Activated naive CD8-positive, alpha-beta T cell treated with anti-CD3 and anti-CD28 coated beads, Interleukin-2, amount 50 U/mL, for 24 hours (primary cell): ENCODE data around the gene MAP1B.

Experiments used
- ATAC-seq: fragments of 150-1000 bp; cut with Tn5 transposase; one replicate; pipeline ENCODE4 v1.10.0; 2021
- DNase-seq: peaks from one replicate; pipeline ENCODE4 v3.0.0; 2021
- H3K27ac Mint-ChIP-seq: one replicate; pipeline ENCODE4 v1.8.0; 2021; ENCODE audit warnings: mild to moderate bottlenecking, mixed read lengths
- H3K27me3 Mint-ChIP-seq: one replicate; pipeline ENCODE4 v1.8.0; 2021; ENCODE audit warnings: mixed read lengths
- H3K36me3 Mint-ChIP-seq: one replicate; pipeline ENCODE4 v1.8.0; 2021; ENCODE audit warnings: low read depth, mixed read lengths
- H3K4me1 Mint-ChIP-seq: one replicate; pipeline ENCODE4 v1.8.0; 2021; ENCODE audit warnings: mixed read lengths
- H3K4me3 Mint-ChIP-seq: one replicate; pipeline ENCODE4 v1.8.0; 2021; ENCODE audit warnings: mild to moderate bottlenecking, moderate library complexity, mixed read lengths
- H3K9me3 Mint-ChIP-seq: one replicate; pipeline ENCODE4 v1.8.0; 2021; ENCODE audit warnings: mixed read lengths

MAP1B gene

DNA sequence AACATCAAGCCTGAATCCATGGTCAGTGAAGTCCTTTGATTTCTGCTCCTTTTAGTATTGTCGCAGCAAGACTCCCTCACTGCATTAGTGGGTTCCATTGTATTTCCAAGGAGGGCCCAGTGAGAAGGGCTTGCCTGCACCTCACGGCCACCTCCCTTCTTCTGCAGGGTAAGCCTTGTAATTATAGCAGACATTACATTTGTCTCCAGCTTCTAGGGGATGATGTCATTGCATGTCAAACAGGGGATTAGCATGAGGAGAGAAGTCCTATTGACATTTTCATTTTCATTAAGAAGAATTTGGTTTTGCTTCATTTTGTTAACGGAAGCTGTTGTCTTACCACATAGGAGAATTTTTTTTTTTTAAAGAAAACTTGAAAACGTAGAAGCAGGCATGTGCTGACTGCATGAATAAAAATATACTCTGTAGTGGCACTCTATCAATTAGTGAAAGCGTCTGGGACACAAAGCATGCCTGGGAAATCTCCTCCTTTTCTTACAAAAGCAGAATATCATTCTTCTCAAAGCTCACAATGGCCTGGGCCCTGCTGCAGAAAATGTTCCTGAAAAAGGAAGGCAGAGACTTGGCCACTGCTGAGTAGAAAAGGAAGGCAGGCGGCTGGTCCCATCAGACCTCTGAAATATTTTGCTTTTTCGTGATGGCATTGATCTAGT, 27.1 kb downstream of the MAP1B start:
- Mint-ChIP-seq H3K9me3 (no peaks in the 10 kb centered on the region), H3K27ac (no peak overlapping the region), H3K4me3 (no peak overlapping the region), H3K4me1 (peaks cover 27% of the 10 kb centered on the region), H3K27me3 (peaks cover 54% of the 10 kb centered on the region), H3K36me3 (peaks cover 2% of the 10 kb centered on the region)
- ATAC-seq (no peak), DNase-seq (no peak)

GRCh38 chr5:72137826-72138409, 30.6 kb downstream of the MAP1B start:
- no peak for ATAC-seq
- H3K27me3 Mint-ChIP-seq, result peaks cover 65% of the 10 kb centered on the region

GRCh38 chr5:72138943-72139521, 31.8 kb downstream of the MAP1B start:
- H3K4me3 Mint-ChIP-seq, result peak overlapping the region; percentile 62
- peaks cover 33% of the 10 kb centered on the region for H3K4me1 Mint-ChIP-seq
- ATAC-seq, result peak; percentile 100
- peak; percentile 12 for DNase-seq
- H3K27me3 Mint-ChIP-seq, result peaks cover 61% of the 10 kb centered on the region
- H3K27ac Mint-ChIP-seq, result peak overlapping the region; percentile 87
- H3K36me3 Mint-ChIP-seq, result peaks cover 2% of the 10 kb centered on the region
- no peaks in the 10 kb centered on the region for H3K9me3 Mint-ChIP-seq

More at GRCh38 chr5:72137826-72138409, 30.6 kb downstream of the MAP1B start:
- Mint-ChIP-seq H3K9me3 (no peaks in the 10 kb centered on the region), H3K36me3 (peaks cover 2% of the 10 kb centered on the region), H3K4me3 (no peak overlapping the region), H3K4me1 (peaks cover 38% of the 10 kb centered on the region), H3K27ac (no peak overlapping the region)
- DNase-seq, result no peak

- Mint-ChIP-seq H3K27me3 (peaks cover 58% of the 10 kb centered on the region), H3K27ac (no peak overlapping the region)
- ATAC-seq, result no peak
Observed at GRCh38 chr5:72140711-72141110, 33.4 kb downstream of the MAP1B start.

DNA sequence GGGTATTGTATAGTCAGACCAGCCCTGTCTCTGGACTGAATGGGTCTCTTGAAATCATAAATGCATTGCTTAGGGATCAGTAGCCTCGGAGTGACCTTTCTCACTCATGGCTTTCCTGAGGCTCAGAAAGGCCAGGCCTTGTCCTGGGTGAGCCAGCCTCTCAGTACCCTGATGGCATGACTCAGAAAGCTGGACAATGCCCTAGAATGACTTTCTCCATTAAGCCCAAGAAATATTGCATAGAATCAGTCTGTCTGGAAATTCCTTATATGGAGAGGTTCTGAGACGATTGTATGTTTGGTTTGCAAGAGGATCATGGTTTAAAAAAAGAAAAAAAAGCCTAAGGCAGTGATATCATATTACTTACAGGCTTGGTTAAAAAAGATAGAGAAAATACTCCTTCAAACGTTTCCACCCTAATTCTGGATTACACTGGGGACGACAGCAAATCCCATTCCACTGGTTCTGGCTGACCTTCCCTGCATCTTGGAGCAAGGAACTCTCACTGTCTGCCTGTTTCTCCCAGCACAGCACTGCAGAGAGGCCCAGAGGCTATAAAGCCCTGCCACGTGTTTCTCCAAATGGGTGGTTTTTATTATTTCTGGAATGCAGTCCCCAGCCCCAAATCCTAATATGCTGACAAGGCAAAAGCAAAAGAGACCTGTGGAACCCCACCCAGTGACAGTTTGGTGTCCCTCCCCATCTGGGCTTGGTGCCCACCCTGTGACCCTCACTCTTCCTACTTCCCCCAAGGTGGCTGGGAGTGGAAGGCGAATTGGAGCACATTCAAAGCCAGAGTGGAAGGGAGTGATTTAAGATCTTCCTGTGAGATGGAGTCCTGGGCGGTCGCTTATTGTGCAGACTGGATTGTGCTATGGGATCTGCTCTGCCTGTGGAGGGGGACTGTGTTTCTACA, 34.4 kb downstream of the MAP1B start:
- H3K4me3 Mint-ChIP-seq, result no peak overlapping the region
- peaks cover 31% of the 10 kb centered on the region for H3K4me1 Mint-ChIP-seq
- no peaks in the 10 kb centered on the region for H3K9me3 Mint-ChIP-seq
- ATAC-seq, result no peak
- H3K36me3 Mint-ChIP-seq, result peaks cover 2% of the 10 kb centered on the region
- no peak overlapping the region for H3K27ac Mint-ChIP-seq
- peaks cover 49% of the 10 kb centered on the region for H3K27me3 Mint-ChIP-seq
- DNase-seq, result no peak

More at GRCh38 chr5:72140711-72141110, 33.4 kb downstream of the MAP1B start:
- no peak overlapping the region for H3K4me3 Mint-ChIP-seq
- peaks cover 31% of the 10 kb centered on the region for H3K4me1 Mint-ChIP-seq
- no peaks in the 10 kb centered on the region for H3K9me3 Mint-ChIP-seq
- DNase-seq, result no peak
- H3K36me3 Mint-ChIP-seq, result peaks cover 2% of the 10 kb centered on the region

- H3K27ac Mint-ChIP-seq, result no peak overlapping the region
- H3K4me1 Mint-ChIP-seq, result peaks cover 7% of the 10 kb centered on the region
- ATAC-seq (no peak), DNase-seq (no peak)
- H3K4me3 Mint-ChIP-seq, result no peak overlapping the region
- no peaks in the 10 kb centered on the region for H3K9me3 Mint-ChIP-seq
- peaks cover 43% of the 10 kb centered on the region for H3K27me3 Mint-ChIP-seq
- H3K36me3 Mint-ChIP-seq, result no peaks in the 10 kb centered on the region
Observed at GRCh38 chr5:72144762-72145161, 37.5 kb downstream of the MAP1B start.

- H3K4me1 Mint-ChIP-seq, result peaks cover 6% of the 10 kb centered on the region
- no peak overlapping the region for H3K4me3 Mint-ChIP-seq
- ATAC-seq (no peak), DNase-seq (no peak)
- H3K9me3 Mint-ChIP-seq, result no peaks in the 10 kb centered on the region
- H3K27me3 Mint-ChIP-seq, result peaks cover 41% of the 10 kb centered on the region
- H3K27ac Mint-ChIP-seq, result no peak overlapping the region
- H3K36me3 Mint-ChIP-seq, result no peaks in the 10 kb centered on the region
Observed at GRCh38 chr5:72145348-72145747, 38.1 kb downstream of the MAP1B start.

- no peak overlapping the region for H3K4me3 Mint-ChIP-seq
- no peaks in the 10 kb centered on the region for H3K9me3 Mint-ChIP-seq
- peaks cover under 1% of the 10 kb centered on the region for H3K4me1 Mint-ChIP-seq
- H3K27me3 Mint-ChIP-seq, result peaks cover 34% of the 10 kb centered on the region
- ATAC-seq, result no peak
- H3K27ac Mint-ChIP-seq, result no peak overlapping the region
- DNase-seq, result no peak
- no peaks in the 10 kb centered on the region for H3K36me3 Mint-ChIP-seq
Observed at GRCh38 chr5:72146056-72146455, 38.8 kb downstream of the MAP1B start.

DNA sequence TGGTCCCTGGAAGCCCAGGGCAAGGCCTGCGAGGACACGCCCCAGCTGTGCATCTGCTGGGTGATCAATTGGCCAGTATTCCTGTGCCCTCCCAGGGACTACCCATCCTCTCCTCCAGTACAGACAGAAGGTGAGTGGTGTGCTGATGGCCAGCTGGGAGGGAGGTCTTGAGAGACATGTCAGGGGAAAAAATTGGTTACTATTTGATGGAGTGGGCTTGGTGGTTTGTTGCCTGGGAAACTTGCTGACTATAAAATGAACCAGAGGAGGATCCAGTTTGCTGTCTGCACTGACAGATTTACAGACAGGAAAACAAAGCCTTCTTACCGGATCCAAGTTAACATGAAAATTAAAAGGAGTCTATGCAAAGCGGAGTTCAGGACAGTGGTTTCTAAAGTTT, 40.3 kb downstream of the MAP1B start:
- Mint-ChIP-seq H3K36me3 (no peaks in the 10 kb centered on the region), H3K4me3 (no peak overlapping the region), H3K9me3 (no peaks in the 10 kb centered on the region), H3K27ac (no peak overlapping the region), H3K27me3 (peaks cover 25% of the 10 kb centered on the region), H3K4me1 (no peaks in the 10 kb centered on the region)
- no peak for ATAC-seq
- no peak for DNase-seq

DNA sequence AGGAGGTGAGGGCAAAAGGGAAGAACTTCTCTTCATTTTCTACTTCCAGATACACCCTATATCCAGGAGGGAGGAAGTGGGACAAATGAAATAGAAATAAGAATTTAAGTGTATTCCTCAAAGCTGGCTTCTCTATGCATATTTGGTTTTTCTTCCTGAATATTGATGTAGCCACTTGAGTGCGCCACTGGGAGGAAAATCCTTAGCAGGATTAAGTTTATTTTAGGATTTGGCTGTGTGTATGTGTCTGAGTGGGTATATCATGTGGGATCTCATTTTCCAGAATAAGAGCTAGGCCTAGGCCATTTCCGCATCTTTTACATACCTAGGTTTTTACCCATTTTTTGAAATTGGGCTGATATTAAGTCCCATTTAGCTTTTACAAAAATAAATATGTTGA, 42.5 kb downstream of the MAP1B start:
- ATAC-seq, result no peak
- Mint-ChIP-seq H3K9me3 (no peaks in the 10 kb centered on the region), H3K4me3 (no peak overlapping the region)

GRCh38 chr5:72151169-72151568, 43.9 kb downstream of the MAP1B start:
- peaks cover 12% of the 10 kb centered on the region for H3K27me3 Mint-ChIP-seq
- no peaks in the 10 kb centered on the region for H3K36me3 Mint-ChIP-seq
- H3K27ac Mint-ChIP-seq, result no peak overlapping the region
- no peak overlapping the region for H3K4me3 Mint-ChIP-seq
- no peaks in the 10 kb centered on the region for H3K4me1 Mint-ChIP-seq
- no peaks in the 10 kb centered on the region for H3K9me3 Mint-ChIP-seq
- no peak for ATAC-seq
- DNase-seq, result no peak

More for the DNA sequence above, 42.5 kb downstream of the MAP1B start:
- DNase-seq, result no peak
- H3K27ac Mint-ChIP-seq, result no peak overlapping the region
- no peaks in the 10 kb centered on the region for H3K4me1 Mint-ChIP-seq
- peaks cover 11% of the 10 kb centered on the region for H3K27me3 Mint-ChIP-seq
- no peaks in the 10 kb centered on the region for H3K36me3 Mint-ChIP-seq

DNA sequence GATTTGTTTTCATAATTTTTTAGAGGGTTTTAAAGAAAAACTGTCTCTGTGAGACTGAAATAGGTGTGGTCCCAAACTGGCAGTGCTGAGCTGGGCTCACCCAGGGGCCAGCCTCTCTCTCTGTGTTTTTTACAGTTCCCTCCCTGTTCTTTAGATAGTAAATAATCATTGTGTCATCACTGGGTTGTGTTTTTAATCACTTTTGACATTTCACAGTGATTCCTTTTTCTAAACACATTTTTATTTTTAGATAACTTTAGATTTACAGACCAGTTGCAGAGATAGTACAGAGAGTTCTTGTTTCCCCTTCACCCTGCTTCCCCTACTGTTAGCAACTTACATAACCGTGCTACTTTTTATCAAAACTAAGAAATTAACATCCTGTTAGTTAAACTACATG, 44.4 kb downstream of the MAP1B start:
- H3K4me1 Mint-ChIP-seq, result no peaks in the 10 kb centered on the region

DNA sequence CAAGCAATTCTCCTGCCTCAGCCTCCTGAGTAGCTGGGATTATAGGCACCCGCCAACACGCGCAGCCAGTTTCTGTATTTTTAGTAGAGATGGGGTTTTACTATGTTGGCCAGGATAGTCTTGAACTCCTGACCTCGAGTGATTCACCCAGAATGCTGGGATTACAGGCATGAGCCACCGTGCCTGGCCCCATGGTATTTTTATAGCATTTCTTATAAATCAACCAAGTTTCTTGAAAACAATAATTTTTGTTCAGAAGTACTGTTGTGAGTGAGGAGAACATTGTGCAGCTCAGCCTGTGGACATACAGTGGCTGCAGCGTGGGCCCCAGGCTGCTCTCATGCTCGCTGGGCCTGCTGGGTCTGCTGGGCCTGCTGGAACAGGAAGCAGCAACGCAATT, 45.3 kb downstream of the MAP1B start:
- DNase-seq (no peak), ATAC-seq (no peak)
- H3K27me3 Mint-ChIP-seq, result peaks cover 16% of the 10 kb centered on the region
- H3K4me3 Mint-ChIP-seq, result no peak overlapping the region
- no peak overlapping the region for H3K27ac Mint-ChIP-seq
- no peaks in the 10 kb centered on the region for H3K4me1 Mint-ChIP-seq
- H3K9me3 Mint-ChIP-seq, result no peaks in the 10 kb centered on the region
- H3K36me3 Mint-ChIP-seq, result no peaks in the 10 kb centered on the region

More for the DNA sequence above, 44.4 kb downstream of the MAP1B start:
- no peaks in the 10 kb centered on the region for H3K36me3 Mint-ChIP-seq
- H3K27ac Mint-ChIP-seq, result no peak overlapping the region
- DNase-seq (no peak), ATAC-seq (no peak)
- H3K27me3 Mint-ChIP-seq, result peaks cover 14% of the 10 kb centered on the region
- H3K4me3 Mint-ChIP-seq, result no peak overlapping the region
- H3K9me3 Mint-ChIP-seq, result no peaks in the 10 kb centered on the region

GRCh38 chr5:72153551-72153950, 46.3 kb downstream of the MAP1B start:
- no peaks in the 10 kb centered on the region for H3K4me1 Mint-ChIP-seq
- peaks cover 14% of the 10 kb centered on the region for H3K27me3 Mint-ChIP-seq
- no peaks in the 10 kb centered on the region for H3K36me3 Mint-ChIP-seq
- H3K9me3 Mint-ChIP-seq, result no peaks in the 10 kb centered on the region
- no peak overlapping the region for H3K4me3 Mint-ChIP-seq
- no peak overlapping the region for H3K27ac Mint-ChIP-seq
- no peak for DNase-seq
- no peak for ATAC-seq
